ENCODE data around the gene SCYGR4. TPM values are rescaled to one million over a fixed set of nuclear protein-coding genes. Genes with fewer than 3 reads are reported as not detected.
A peak's percentile ranks its signal among the peaks of the same experiment; 100 is the strongest.

The SCYGR4 gene
- total and polyA plus RNA-seq, 8 donors, result not detected

DNA sequence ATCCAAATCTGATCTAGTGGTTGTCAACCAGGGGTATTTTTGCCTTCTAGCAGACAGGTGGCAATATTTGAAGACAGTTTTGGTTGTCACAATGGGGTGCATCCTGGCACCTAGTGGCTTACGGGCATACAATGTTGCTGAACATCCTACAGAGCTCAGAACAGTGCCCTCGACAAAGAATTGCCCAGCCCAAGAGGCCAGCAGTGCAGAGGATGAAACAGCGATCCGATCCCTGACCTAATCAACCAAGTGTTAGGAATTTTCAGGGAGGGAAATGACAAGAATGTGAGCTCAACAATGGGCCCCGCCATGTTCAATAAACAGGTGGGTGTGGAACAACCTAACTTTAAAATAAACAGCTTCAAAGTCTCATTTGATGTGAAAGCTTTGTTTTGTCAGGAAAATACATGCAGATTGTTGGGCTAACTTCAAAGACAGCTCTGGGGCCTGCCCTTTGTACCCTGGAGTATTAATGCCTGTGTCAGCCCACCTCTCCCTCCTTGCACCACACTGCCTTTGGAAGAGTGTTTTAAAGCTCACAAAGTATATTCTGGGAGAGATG lies 26.8 kb downstream of the SCYGR4 start:
- DNase-seq, result no peak
- Histone ChIP-seq H3K27me3 (no peaks in the 10 kb centered on the region), H3K4me1 (no peaks in the 10 kb centered on the region), H3K27ac (no peak overlapping the region), H3K9me3 (no peaks in the 10 kb centered on the region), H3K4me3 (no peak overlapping the region), H3K36me3 (no peaks in the 10 kb centered on the region)
- no peak for ATAC-seq
- FAIRE-seq, result no peak
- intact Hi-C loops (cut with DNase I), result no loop called here
- WGBS, 2 donors, result 67 to 75% methylated on average over 5 of the region's 5 CpGs
- no peak for TF ChIP-seq CTCF (IDR thresholded peaks at IDR 0.05)

DNA sequence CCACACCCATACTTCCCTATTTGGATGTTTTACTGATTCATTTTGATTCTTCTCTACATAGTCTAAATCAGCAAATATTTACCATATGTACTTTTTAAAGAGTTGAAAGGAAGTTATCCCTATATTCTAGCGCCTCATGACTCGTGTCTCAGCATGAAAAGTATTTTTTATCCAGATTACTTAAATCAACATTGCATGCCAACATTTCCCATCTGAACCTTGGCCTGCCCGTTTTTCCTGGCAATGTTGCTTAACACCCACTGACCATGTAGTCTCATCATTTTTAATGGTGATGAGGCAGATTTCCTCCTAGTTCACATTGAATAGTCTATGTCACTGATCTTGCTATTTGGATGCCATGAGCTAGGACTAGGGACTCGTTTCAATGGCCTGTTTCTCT lies 36.1 kb downstream of the SCYGR4 start:
- no peaks in the 10 kb centered on the region for H3K9me3 ChIP-seq
- DNase-seq (no peak), ATAC-seq (peak in 1 of 4 donors; percentile 53), FAIRE-seq (no peak)
- H3K4me1 ChIP-seq, result no peaks in the 10 kb centered on the region
- H3K27ac ChIP-seq, result no peak overlapping the region
- no peak for TF ChIP-seq CTCF (IDR thresholded peaks at IDR 0.05)
- H3K4me3 ChIP-seq, result no peak overlapping the region
- 18 to 40% methylated on average over 4 of the region's 4 CpGs for WGBS, 2 donors
- H3K36me3 ChIP-seq, result no peaks in the 10 kb centered on the region
- intact Hi-C loops (cut with DNase I), result no loop called here
- H3K27me3 ChIP-seq, result no peaks in the 10 kb centered on the region

- H3K4me3 ChIP-seq, result no peak overlapping the region
- ATAC-seq (no peak), DNase-seq (no peak), FAIRE-seq (no peak)
- H3K27me3 ChIP-seq, result no peaks in the 10 kb centered on the region
- intact Hi-C loops (cut with DNase I), result no loop called here
- no peak for TF ChIP-seq CTCF (IDR thresholded peaks at IDR 0.05)
- H3K27ac ChIP-seq, result no peak overlapping the region
- no peaks in the 10 kb centered on the region for H3K4me1 ChIP-seq
- 49 to 63% methylated on average over 1 of the region's 1 CpG for WGBS, 2 donors
- H3K36me3 ChIP-seq, result no peaks in the 10 kb centered on the region
- no peaks in the 10 kb centered on the region for H3K9me3 ChIP-seq
Measured at GRCh38 chr2:227654426-227654825, 37.1 kb downstream of the SCYGR4 start.

GRCh38 chr2:227655454-227655853 lies 38.2 kb downstream of the SCYGR4 start:
- no peaks in the 10 kb centered on the region for H3K36me3 ChIP-seq
- TF ChIP-seq CTCF (IDR thresholded peaks at IDR 0.05), result no peak
- WGBS, 2 donors, result 65 to 69% methylated on average over 1 of the region's 1 CpG
- no peaks in the 10 kb centered on the region for H3K4me1 ChIP-seq
- intact Hi-C loops (cut with DNase I), result loop anchor here in 1 of 3 donors (5.0 kb wide), 1 partner anchor 112 kb away; no protein-coding TSS in a partner anchor
- DNase-seq (no peak), ATAC-seq (peak in 3 of 4 donors; percentile 27 to 68 (median 43)), FAIRE-seq (no peak)
- no peak overlapping the region for H3K27ac ChIP-seq
- no peaks in the 10 kb centered on the region for H3K27me3 ChIP-seq
- H3K9me3 ChIP-seq, result no peaks in the 10 kb centered on the region
- no peak overlapping the region for H3K4me3 ChIP-seq

DNA sequence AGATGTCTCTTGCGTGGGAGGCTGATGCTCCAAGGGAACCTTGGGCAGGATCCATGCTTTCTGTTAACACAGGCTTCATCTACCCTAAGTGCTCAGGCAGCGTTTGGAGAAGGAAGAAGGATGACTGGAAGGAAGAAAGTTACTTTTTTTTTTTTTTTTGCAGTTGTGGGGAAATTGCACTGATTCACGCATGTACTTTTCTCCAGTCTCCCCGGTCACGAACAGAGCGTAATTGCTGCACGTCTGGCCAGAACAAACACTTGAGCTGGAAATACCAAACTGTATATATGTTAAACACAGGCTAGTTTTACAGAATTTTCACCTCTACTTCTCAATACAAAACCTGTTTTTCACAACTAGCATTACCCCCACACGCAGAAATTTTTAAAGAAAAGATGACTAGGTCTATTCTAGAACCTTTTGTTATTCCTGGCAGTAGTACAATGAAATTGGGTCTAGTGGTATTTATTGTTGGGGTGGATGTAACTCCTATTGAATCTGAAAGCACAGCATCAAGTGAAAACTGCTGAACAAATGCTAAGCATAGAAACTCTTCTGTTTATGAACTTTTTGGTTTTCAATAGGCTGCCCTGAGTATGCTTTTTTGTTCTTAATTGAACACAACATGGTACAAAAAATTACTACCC lies 40.0 kb downstream of the SCYGR4 start:
- no peak for TF ChIP-seq CTCF (IDR thresholded peaks at IDR 0.05)
- H3K4me3 ChIP-seq, result no peak overlapping the region
- intact Hi-C loops (cut with DNase I), result loop anchor here in 1 of 3 donors (5.0 kb wide), 1 partner anchor 110 kb away; no protein-coding TSS in a partner anchor
- H3K9me3 ChIP-seq, result no peaks in the 10 kb centered on the region
- no peaks in the 10 kb centered on the region for H3K36me3 ChIP-seq
- no peaks in the 10 kb centered on the region for H3K4me1 ChIP-seq
- WGBS, 2 donors, result 74 to 77% methylated on average over 8 of the region's 8 CpGs
- H3K27ac ChIP-seq, result no peak overlapping the region
- DNase-seq, result no peak
- no peaks in the 10 kb centered on the region for H3K27me3 ChIP-seq
- FAIRE-seq, result no peak
- no peak for ATAC-seq

Data from pancreas (tissue), 10 donors.